Measurements from ENCODE around the gene MSI1.

Gene MSI1

GRCh38 chr12:120321382-120322202, 47.4 kb downstream of the MSI1 start:
- DNase-seq (ENCODE audit: low spot score), result no peak

GRCh38 chr12:120317224-120318105, 51.5 kb downstream of the MSI1 start:
- DNase-seq (ENCODE audit: low spot score), result peak; percentile 98

- no peak for DNase-seq (ENCODE audit: low spot score)
Observed at GRCh38 chr12:120316798-120317223, 52.2 kb downstream of the MSI1 start.

- no peak for DNase-seq (ENCODE audit: low spot score)
Observed at GRCh38 chr12:120314220-120314619, 54.7 kb downstream of the MSI1 start.

- DNase-seq (ENCODE audit: low spot score), result peak; percentile 91
Observed at GRCh38 chr12:120301962-120302815, 66.8 kb downstream of the MSI1 start, which contains the start of gene SIRT4. Gene SIRT4 (plus strand): TSS chr12:120302321. CDS start chr12:120303562, 1,241 bp downstream.

- peak; percentile 44 for DNase-seq (ENCODE audit: low spot score)
Observed at GRCh38 chr12:120292661-120293531, 76.1 kb downstream of the MSI1 start, which contains the start of gene RNU4-1. Gene RNU4-1 (minus strand): TSS chr12:120293237.

GRCh38 chr12:120292411-120292660, 76.6 kb downstream of the MSI1 start:
- no peak for DNase-seq (ENCODE audit: low spot score)
